ENCODE results near the gene HCFC2.

DNA sequence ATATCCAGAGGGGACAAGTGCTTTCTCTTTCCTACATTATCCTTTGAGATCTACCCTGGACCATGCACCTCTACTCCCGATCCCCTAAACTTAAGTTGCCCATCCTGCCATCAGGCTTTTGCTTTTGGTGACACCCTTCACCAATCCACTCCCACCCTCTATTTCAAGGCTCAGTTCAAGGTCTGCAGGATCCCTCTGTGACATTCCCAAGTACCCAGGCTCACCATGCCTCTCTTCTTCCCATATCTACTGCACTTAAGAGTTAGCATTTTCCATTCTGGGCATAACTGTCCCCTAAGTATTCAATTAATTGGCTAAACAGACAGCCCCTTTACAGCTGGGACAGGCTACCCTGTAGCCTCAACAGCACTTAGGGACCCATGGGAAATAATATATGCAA lies 70.6 kb downstream of the HCFC2 start:
- TF ChIP-seq, protein P1, sequence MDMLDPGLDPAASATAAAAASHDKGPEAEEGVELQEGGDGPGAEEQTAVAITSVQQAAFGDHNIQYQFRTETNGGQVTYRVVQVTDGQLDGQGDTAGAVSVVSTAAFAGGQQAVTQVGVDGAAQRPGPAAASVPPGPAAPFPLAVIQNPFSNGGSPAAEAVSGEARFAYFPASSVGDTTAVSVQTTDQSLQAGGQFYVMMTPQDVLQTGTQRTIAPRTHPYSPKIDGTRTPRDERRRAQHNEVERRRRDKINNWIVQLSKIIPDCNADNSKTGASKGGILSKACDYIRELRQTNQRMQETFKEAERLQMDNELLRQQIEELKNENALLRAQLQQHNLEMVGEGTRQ (IDR thresholded peaks at IDR 0.05; ENCODE audit: low read length): no peak
- TF ChIP-seq RAD21 (IDR thresholded peaks at IDR 0.05 in 1 of 2, conservative IDR thresholded peaks at IDR 0.05 in 1 of 2; ENCODE audit: low read depth in 2 of 2, low read length in 2 of 2) (no peak), KDM1A (IDR thresholded peaks at IDR 0.05; ENCODE audit: borderline replicate concordance, low read length) (no peak), POLR2A (IDR thresholded peaks at IDR 0.05; ENCODE audit: control extremely low read depth in 1 of 2, low read depth in 2 of 2, low read length in 2 of 2) (no peak), EP300 (IDR thresholded peaks at IDR 0.05; ENCODE audit: borderline replicate concordance in 1 of 2, low read depth in 2 of 2, low read length in 2 of 2) (no peak), CBX5 (IDR thresholded peaks at IDR 0.05; ENCODE audit: low read depth, low read length) (no peak)
- TF ChIP-seq, protein P2, sequence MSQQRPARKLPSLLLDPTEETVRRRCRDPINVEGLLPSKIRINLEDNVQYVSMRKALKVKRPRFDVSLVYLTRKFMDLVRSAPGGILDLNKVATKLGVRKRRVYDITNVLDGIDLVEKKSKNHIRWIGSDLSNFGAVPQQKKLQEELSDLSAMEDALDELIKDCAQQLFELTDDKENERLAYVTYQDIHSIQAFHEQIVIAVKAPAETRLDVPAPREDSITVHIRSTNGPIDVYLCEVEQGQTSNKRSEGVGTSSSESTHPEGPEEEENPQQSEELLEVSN (IDR thresholded peaks at IDR 0.05): no peak

Measured in H1 (cell line).